Measurements from ENCODE around the gene MRPL54.

GRCh38 chr19:3721131-3721886 is 41.2 kb upstream of the MRPL54 start:
- TF ChIP-seq EZH2 (IDR thresholded peaks at IDR 0.05) (no peak), JUND (IDR thresholded peaks at IDR 0.05) (peak; percentile 97), ZFX (IDR thresholded peaks at IDR 0.05) (no peak), ZNF274 (IDR thresholded peaks at IDR 0.05; ENCODE audit: low read depth, low read length) (no peak), CTCF (IDR thresholded peaks at IDR 0.05 in 2 of 3, conservative IDR thresholded peaks at IDR 0.05 in 1 of 3; ENCODE audit: borderline replicate concordance in 1 of 3, insufficient read depth in 1 of 3, low read depth in 2 of 3, low read length in 2 of 3) (no peak), YY1 (IDR thresholded peaks at IDR 0.05; ENCODE audit: extremely low read depth, insufficient replicate concordance, low read depth, low read length) (peak; percentile 69), POLR2A (IDR thresholded peaks at IDR 0.05; ENCODE audit: borderline replicate concordance, extremely low read depth, insufficient read depth, insufficient read length) (no peak), POLR2AphosphoS5 (IDR thresholded peaks at IDR 0.05; ENCODE audit: low read depth, low read length) (peak; percentile 56), ATF3 (IDR thresholded peaks at IDR 0.05) (no peak), SIN3A (IDR thresholded peaks at IDR 0.05; ENCODE audit: low read depth) (peak; percentile 81; the same call in 1 of the 2 replicates), SRF (IDR thresholded peaks at IDR 0.05; ENCODE audit: low read depth) (no peak)

Data from HCT116 (cell line).